ENCODE results near the gene VPS37D.
"Not testable (repeated sequence)": the region's sequence is repeated elsewhere in the genome, so short reads cannot be mapped to it uniquely, and the experiment has no call there.

VPS37D gene

DNA sequence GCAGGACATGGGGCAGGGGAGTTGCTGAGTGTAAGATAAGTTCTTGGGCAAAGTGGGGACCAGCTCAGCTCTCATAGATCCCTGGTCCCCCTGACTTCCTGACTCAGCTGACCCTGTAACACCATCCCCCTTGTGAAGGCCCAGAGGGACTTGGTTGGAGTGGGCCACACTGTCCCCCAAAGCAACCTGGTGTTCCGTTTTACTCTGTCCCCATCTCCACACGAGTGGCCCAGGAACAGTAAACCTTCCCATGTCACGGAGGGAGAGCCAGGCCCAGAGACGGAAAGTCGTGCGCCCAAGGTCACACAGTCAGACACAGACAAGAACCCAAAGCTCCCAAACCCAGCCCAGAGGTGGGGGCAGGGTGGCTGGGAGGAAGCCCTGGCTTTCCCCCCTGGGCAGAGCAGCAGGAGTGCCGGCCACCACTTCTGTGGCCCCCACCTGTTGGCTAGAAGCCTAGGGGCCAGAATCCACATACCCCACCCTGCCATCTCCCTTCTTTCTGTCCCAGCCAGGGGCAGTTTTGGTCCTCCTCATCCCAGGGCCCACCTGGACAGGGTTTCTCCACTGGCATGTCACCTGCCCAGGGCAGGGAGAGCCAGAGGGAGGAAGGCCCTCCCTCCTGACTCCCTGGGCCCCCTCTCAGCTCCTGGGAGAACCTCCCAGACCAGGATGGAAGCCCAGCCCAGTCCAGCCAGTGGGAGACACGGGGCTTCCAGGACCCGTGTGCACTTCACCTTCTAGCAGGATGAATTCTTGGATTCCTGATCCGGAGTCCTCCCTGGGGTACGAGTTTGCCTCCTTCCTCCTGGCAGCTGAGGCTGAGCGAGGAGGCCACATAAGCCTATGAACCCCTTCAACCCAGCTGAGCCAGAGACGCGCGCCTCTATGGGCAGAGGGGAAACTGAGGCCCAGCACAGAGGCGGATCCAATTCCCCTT lies 20.6 kb upstream of the VPS37D start:
- DNase-seq (ENCODE audit: low read depth) = no peak
- no peak for TF ChIP-seq CTCF (IDR thresholded peaks at IDR 0.05; ENCODE audit: insufficient read depth, low read depth, low read length, missing control alignments)
- no peak overlapping the region for H3K4me3 ChIP-seq (ENCODE audit: low read length)

DNA sequence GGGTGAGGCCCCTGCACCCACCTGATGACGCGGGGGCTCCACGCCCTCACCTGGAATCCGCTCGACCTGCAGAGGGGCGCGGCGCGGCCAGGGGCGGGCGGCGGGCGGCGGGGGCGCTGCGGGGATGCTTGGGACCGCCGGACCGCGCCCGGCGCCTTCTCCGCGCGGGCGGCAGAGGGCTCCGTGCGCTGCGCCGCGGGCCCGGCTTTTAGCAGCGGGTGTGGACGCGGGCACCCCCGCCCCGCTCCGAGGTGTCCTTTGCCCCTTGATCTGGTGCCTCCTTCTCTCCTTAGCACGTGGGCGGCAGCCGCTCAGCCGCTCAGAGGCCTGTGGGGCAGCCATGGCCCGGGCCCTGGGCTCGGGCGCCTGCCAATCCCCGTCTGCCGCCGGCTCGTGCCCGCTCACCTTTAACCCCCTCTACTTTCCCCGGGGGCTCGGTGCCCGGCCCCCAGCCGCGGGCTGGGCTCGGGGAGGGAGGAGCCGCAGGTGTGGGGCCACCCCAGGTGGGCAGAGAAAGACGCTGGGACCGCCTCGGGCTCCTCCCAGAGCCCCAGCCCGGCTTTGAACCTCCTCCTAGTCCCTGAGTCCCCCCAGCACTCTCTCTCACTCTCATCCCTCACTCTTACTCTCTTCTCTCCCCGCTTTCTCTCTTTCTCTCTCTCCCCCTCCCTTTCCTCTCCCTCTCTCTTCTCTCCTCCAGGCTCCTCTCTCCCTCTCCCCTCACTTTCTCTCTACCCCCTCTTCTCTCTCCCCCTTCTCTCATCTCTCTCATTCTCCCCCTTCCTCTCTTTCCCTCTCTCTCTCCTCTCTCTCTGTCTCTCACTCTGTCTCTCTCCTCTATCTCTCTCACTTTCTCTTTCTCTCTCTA lies 19.7 kb upstream of the VPS37D start:
- no peak for TF ChIP-seq CTCF (IDR thresholded peaks at IDR 0.05; ENCODE audit: insufficient read depth, low read depth, low read length, missing control alignments)
- no peak for DNase-seq (ENCODE audit: low read depth)
- H3K4me3 ChIP-seq (ENCODE audit: low read length) = peak overlapping the region; percentile 20

DNA sequence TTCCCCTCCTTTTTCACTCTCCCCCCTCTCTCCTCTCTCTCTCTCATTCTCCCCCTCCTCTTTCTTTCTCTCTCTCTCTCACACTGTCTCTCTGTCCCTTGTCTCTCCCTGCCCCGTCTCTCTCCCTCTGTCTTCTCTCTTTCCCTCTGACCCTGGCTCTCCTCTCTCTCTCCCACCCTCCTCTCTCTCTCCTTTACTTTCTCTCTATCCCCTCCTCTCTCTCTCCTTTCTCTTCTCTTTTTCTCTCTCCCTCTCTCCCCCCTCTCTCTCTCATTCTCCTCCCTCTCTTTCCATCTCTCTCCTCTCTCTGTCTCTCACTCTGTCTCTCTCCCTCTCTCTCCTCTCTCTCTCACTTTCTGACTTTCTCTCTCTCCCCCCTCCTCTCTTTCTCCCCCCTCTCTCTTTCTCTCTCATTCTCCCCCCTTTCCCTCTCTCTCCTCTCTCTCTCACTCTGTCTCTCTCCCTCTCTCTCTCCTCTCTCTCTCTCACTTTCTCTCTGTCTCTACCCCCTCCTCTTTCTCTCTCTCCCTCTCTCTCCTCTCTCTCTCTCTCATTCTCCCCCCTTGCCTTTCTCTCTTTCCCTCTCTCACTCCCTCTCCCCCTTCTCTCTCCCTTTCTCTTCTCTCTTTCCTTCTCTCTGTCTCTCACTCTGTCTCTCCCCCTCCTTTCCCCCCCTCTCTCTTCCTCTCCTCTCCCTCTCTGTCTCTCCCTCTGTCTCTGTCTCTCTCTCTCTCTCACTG lies 18.9 kb upstream of the VPS37D start:
- TF ChIP-seq CTCF (IDR thresholded peaks at IDR 0.05; ENCODE audit: insufficient read depth, low read depth, low read length, missing control alignments) = no peak
- H3K4me3 ChIP-seq (ENCODE audit: low read length) = no peak overlapping the region
- no peak for DNase-seq (ENCODE audit: low read depth)

DNA sequence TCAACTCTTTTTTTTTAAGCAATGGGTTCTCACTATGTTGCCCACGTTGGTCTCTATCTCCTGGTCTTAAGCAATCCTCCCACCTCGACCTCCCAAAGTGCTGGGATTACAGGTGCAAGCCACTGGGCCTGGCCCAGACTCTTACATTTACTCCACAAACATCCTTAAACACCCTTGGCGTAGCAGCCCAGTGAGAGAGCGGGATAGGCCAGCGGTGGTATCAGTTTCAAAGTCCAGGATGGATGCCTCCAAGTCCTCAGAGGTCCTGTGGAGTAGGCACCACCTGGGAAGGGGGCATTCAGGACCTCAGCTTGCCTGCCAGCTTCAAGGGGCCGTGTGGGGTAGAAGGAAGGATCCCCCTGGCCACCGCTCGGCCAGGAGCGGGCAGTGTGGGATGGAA lies 18.1 kb upstream of the VPS37D start:
- no peak for DNase-seq (ENCODE audit: low read depth)
- TF ChIP-seq CTCF (IDR thresholded peaks at IDR 0.05; ENCODE audit: insufficient read depth, low read depth, low read length, missing control alignments) = no peak
- H3K4me3 ChIP-seq (ENCODE audit: low read length) = no peak overlapping the region

DNA sequence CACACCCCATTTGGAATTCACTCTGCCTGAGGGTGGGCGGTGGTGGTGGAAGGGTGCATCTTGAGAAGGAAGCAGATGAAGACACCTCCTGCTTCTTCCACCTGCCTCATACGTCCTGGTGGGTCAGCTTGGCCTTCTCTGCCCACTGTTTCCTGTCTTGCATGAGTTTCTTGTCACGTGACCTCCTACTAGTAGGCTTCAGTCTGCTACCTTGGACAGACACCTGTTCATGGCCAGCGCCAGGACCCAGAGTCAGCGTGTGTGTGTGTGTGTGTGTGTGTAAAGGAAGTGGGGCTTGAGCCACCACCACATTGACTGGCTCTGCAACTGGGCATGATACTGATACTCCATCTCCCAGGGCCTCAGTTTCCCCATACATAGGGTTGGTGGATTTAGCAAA lies 17.1 kb upstream of the VPS37D start:
- DNase-seq (ENCODE audit: low read depth) = no peak
- TF ChIP-seq CTCF (IDR thresholded peaks at IDR 0.05; ENCODE audit: insufficient read depth, low read depth, low read length, missing control alignments) = no peak
- no peak overlapping the region for H3K4me3 ChIP-seq (ENCODE audit: low read length)

DNA sequence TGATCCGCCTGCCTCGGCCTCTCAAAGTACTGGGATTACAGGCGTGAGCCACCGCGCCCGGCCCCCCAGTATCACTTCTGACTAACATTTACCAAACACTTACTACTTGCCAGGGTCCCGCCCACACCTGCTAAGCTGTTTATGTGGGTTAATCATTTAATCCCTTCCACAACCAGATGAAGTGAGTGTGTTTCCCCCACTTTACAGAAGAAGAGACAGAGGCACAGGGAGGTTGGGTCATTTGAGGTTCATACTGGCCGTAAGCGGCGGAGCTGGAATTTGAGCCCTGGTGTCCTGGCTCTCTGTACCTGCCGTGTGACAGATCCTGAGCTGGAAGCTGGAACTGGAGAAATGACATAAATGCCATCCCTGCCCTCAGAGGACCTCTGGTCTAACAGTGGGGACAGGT lies 15.1 kb upstream of the VPS37D start:
- TF ChIP-seq CTCF (IDR thresholded peaks at IDR 0.05; ENCODE audit: insufficient read depth, low read depth, low read length, missing control alignments) = no peak
- DNase-seq (ENCODE audit: low read depth) = peak; percentile 29
- H3K4me3 ChIP-seq (ENCODE audit: low read length) = no peak overlapping the region

DNA sequence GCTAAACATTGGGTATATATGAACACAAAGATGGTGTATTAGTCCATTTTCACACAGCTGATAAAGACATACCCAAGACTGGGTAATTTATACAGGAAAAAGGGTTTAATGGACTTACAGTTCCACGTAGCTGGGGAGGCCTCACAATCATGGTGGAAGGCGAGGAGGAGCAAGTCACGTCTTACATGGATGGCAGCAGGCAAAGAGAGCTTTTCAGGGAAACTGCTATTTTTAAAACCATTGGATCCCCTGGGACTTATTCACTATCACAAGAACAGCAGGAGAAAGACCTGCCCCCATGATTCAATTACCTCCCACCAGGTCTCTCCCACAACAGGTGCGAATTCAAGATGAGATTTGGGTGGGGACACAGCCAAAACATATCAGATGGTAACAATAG lies 12.3 kb upstream of the VPS37D start:
- H3K4me3 ChIP-seq (ENCODE audit: low read length); DNase-seq (ENCODE audit: low read depth): not testable (repeated sequence)

Measured in epithelial cell of esophagus (primary cell).